ENCODE results near the gene MAP3K6.
A peak's percentile ranks its signal among the peaks of the same experiment; 100 is the strongest.
"Not testable (repeated sequence)": the region's sequence is repeated elsewhere in the genome, so short reads cannot be mapped to it uniquely, and the experiment has no call there.

MAP3K6 gene, protein sequence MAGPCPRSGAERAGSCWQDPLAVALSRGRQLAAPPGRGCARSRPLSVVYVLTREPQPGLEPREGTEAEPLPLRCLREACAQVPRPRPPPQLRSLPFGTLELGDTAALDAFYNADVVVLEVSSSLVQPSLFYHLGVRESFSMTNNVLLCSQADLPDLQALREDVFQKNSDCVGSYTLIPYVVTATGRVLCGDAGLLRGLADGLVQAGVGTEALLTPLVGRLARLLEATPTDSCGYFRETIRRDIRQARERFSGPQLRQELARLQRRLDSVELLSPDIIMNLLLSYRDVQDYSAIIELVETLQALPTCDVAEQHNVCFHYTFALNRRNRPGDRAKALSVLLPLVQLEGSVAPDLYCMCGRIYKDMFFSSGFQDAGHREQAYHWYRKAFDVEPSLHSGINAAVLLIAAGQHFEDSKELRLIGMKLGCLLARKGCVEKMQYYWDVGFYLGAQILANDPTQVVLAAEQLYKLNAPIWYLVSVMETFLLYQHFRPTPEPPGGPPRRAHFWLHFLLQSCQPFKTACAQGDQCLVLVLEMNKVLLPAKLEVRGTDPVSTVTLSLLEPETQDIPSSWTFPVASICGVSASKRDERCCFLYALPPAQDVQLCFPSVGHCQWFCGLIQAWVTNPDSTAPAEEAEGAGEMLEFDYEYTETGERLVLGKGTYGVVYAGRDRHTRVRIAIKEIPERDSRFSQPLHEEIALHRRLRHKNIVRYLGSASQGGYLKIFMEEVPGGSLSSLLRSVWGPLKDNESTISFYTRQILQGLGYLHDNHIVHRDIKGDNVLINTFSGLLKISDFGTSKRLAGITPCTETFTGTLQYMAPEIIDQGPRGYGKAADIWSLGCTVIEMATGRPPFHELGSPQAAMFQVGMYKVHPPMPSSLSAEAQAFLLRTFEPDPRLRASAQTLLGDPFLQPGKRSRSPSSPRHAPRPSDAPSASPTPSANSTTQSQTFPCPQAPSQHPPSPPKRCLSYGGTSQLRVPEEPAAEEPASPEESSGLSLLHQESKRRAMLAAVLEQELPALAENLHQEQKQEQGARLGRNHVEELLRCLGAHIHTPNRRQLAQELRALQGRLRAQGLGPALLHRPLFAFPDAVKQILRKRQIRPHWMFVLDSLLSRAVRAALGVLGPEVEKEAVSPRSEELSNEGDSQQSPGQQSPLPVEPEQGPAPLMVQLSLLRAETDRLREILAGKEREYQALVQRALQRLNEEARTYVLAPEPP (N-terminal part only)

DNA sequence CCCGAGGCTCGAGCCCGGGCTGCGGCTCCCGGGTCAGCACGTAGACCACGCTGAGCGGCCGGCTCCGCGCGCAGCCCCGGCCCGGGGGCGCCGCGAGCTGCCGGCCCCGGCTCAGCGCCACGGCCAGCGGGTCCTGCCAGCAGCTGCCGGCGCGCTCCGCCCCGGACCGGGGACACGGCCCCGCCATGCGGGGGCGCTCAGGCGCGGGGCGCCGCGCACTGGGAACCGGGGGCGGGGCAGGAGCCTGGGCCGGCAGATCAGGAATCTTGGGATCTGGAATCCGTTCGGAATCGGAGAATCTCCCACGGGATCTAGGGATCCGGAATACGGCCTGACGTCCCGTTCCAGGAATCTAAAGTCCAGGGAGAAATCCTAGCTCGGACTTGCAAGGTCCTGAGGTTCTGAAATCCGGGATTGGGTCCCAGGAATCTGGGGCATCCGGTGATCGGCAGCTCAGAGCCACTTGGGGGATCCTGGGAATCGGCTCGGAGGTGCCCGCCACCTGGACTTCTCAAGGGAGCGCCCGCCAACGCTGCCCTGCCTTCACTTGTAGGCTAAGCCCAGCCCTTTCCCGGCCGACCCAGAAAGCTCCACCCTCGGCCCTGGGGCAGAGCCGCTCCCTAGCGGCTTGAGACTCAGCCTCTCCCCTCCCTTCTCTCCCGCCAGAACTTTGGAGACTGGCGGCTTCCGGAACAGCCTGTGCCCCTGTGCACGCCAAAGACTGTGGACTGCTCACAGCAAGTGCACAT is at the start of gene MAP3K6:
Gene MAP3K6, minus strand, starts transcription at position 551 of the 749 bp plus-strand sequence. Its CDS starts 364 bp downstream, at position 187.
- peak; percentile 80 for DNase-seq (ENCODE audit: low read depth)

GRCh38 chr1:27414091-27414490 is 47.3 kb upstream of the MAP3K6 start:
- no peak for DNase-seq (ENCODE audit: low read depth)

- DNase-seq (ENCODE audit: low read depth): no peak
Observed at GRCh38 chr1:27413004-27413403, 46.2 kb upstream of the MAP3K6 start.

DNA sequence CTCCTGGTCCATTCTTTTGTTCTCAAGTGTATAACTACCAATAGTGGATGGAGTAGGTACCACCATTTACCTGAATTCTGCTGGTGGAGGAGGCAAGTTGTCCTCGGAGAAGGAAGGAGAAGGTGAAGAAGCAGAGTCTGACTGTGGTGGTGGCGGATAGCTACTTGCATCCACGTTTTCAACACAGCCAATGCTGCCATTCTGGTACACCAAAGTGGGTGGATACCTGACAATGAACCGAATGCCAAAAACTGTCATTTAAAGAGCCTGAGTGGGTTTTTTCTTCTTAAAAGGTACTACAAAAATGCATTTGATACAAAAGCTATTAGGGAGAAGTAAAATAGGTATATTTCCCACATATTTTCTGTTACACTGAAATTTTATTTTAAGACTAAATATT is 45.7 kb upstream of the MAP3K6 start:
- DNase-seq (ENCODE audit: low read depth): no peak

GRCh38 chr1:27410709-27411108 is 43.9 kb upstream of the MAP3K6 start:
- DNase-seq (ENCODE audit: low read depth): no peak

DNA sequence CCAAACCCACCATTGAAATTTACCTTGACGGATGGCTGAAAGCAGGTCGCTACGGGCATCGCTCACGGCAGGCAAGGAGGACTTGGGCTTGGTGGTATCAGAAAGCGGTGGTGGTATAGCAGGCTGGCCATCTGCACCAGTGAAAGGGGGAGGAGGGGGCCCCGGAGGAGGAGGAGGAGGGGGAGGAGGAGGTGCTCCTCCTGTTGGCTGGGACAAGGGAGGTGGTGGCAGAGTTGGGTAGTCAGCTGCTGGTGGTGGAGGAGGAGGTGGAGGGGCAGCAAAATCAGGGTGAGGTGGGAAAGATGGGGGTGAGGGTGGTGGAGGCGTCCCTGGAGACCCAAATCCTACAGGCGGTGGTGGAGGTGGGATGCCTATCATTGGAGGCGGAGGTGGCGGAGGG is 42.9 kb upstream of the MAP3K6 start:
- no peak for DNase-seq (ENCODE audit: low read depth)

GRCh38 chr1:27408151-27408550 is 41.4 kb upstream of the MAP3K6 start:
- no peak for DNase-seq (ENCODE audit: low read depth)

DNA sequence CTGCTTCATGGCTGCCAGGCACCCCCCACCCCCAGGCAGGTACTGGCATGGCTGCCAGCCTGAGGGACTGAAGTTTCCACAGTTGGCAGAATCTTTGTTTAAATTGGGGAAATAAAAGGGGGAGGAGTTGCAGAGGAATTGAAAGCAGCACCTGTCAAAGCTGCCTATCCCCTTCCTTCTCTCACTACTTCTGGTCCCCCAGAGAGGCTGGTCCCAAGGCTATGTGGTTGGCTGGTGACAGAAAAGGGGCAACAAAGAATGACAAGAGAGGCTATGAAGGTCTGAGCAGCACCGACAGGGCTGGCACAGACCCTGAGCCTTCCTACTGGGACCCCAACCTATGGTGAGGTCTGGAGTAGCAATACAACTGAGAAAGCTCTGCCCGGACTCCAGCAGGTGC is 40.0 kb upstream of the MAP3K6 start:
- DNase-seq (ENCODE audit: low read depth): not testable (repeated sequence)

GRCh38 chr1:27406362-27406680 is 39.6 kb upstream of the MAP3K6 start:
- DNase-seq (ENCODE audit: low read depth): no peak

DNA sequence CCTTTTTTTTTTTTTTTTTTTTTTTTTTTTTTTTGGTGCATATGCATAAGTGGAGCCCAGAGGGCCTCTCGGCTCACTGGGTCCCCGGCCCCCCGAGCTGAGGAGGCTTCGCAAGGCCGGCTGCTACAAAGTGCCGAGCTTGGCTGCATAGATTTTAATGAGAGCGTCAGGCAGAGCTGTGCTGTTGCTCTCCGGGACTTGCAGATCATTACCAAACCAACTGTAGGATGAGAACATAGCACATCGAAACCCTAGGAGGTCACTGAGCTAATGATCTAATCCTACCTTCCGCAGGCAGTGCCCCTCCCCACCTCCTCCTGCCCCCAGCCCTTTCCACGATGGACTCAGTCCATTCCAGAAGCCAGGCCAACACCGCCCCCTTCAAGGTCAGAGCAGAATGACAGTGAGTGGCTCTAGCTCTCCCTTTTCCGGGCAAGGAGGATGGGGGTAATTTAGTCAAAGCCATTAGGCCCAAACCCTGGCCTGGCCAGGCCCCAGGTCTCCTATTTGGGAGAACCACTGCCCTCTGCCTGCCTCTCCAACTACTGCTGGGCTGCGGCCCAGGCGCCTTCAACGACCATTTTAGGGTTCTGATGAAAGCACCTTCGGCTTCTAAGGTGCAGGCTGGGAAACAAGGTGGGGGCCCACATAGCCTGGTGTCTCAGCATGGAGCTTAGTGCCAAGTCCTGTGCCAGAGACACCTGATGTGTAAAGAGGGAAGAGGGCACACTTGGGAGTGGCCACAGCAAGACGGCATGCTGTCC is 39.0 kb upstream of the MAP3K6 start:
- not testable (repeated sequence) for DNase-seq (ENCODE audit: low read depth)

DNA sequence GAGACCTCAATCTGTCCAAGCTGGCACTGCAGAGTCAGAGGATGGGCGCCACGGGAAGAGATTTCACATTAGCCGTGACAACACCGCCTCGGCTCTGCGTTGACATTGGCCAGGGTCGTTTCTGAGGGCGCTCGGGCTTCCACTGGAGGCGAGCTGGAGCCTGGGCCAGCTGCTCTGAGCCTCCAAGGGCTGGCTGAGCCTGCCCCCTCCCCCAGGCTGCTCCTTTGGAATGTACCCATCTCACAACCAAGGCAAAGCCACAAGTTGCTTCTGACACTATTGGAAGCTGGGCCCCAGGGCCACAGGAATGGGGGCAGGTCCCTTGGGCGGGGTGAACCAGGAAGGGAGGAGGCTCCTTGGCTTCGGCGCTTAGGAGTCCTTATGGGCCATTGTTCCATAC is 38.3 kb upstream of the MAP3K6 start:
- DNase-seq (ENCODE audit: low read depth): peak; percentile 73

DNA sequence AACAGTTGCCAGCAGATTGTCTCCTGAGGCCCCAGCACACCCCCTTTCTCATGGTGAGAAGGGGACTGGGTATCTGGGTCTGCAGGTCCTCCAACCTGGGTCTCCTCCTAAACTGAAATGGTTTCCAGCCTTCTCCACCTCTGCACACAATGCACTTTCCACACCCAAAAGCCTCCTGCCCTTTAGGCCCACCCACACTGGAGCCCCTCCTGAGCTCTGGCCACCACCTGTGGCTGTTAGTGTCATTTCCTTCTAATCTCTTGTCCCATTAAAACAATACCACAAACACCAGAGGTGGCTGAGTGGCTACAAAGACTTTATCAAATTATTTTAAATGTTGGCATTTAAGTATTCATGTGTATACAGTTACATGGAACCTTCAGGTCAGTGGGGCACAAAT is 37.2 kb upstream of the MAP3K6 start:
- no peak for DNase-seq (ENCODE audit: low read depth)

GRCh38 chr1:27403065-27403726 is 36.4 kb upstream of the MAP3K6 start:
- DNase-seq (ENCODE audit: low read depth): peak; percentile 75

GRCh38 chr1:27402349-27402754 is 35.6 kb upstream of the MAP3K6 start:
- DNase-seq (ENCODE audit: low read depth): peak; percentile 48

DNA sequence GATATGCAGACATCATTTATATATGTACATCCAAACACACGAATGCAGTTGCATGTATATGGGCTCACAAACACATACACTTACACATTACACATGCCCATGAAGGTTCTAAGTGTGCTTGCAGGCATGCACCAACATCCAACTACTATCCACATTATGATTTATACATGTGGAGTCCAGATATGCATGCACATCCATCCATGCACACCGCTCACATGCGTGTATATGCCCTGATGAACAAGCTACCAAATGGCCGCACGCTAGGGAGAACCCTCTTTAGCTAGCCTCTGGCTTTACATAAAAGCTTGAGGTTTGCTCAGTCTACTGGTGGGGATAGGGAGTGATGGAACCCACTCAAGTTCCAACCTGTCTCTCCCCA is 34.2 kb upstream of the MAP3K6 start:
- DNase-seq (ENCODE audit: low read depth): no peak

- no peak for DNase-seq (ENCODE audit: low read depth)
Observed at GRCh38 chr1:27400082-27400962, 33.6 kb upstream of the MAP3K6 start.

DNA sequence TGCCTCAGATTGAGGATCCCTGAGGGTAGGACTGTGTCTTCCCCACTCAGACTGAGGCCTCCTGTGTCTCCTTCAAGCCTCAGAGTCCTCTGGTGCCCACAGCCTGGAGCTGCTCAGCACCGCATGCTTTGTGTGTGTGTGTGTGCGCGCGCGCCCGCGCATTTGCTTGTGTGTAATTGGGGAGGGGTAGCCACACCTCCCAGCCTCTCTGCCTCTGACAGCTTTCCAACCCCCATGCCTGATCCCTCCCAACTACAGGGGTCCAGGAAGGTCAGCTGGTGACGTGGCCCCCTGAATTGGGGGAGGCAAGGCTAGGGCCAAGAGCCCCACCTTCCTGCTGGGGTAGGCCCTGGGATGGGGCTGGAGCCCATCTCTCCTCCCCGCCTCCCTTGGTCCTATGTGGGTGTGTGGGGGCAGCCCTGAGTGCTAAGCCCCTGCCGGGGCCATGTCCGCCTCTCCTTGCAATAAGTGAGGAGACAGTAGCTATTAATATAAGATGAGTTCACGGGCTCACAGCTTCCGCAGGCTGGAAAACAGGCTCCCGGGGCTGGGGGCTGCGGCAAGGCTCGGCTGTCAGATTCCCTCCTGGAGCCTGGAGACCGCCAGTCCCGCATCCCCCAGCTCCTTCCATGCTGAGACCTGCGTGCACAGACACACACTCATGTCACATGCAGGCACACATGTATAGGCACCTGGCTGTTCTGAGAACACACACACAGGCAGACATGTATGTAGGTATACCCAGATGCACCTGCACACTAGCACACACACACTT is 32.7 kb upstream of the MAP3K6 start:
- DNase-seq (ENCODE audit: low read depth): no peak

- DNase-seq (ENCODE audit: low read depth): no peak
Observed at GRCh38 chr1:27398405-27399149, 31.8 kb upstream of the MAP3K6 start.
